Fibroblast of the conjunctiva (primary cell): ENCODE results near the gene ISM1.
"Not testable (repeated sequence)": the region's sequence is repeated elsewhere in the genome, so short reads cannot be mapped to it uniquely, and the experiment has no call there.

Source experiments
- DNase-seq: peaks from one replicate; pipeline ENCODE4 v3.0.0-alpha.2; 2010; ENCODE audit warnings: low read depth

Gene ISM1

DNA sequence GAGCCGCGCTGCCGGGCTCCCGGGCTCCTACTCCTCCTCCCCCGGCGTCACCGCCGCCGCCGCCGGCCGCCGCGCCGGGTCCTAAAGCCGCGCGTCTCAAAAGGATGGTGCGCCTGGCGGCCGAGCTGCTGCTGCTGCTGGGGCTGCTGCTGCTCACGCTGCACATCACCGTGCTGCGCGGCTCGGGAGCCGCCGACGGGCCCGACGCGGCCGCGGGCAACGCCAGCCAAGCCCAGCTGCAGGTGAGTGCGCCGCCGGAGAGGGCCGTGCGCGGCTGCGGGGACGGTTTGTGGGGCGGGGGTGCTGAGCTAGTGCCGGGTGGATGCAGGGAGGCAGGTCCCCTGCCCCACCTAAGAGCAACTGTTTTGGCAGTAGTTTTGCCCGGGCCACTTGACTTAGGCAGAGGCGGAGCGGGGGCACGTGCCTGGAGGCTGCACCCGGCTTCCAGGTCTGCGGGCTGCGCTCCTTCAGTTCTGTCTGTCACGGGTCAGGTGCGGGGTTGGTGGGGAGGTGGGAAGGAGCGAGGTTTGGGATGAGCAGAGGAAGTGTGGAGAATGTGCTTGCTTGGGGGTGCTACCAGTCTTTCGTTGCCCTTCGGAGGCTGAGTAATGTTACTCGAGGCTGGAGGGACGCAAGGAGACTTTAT, 722 bp downstream of the ISM1 start:
- DNase-seq = peak; percentile 36

DNA sequence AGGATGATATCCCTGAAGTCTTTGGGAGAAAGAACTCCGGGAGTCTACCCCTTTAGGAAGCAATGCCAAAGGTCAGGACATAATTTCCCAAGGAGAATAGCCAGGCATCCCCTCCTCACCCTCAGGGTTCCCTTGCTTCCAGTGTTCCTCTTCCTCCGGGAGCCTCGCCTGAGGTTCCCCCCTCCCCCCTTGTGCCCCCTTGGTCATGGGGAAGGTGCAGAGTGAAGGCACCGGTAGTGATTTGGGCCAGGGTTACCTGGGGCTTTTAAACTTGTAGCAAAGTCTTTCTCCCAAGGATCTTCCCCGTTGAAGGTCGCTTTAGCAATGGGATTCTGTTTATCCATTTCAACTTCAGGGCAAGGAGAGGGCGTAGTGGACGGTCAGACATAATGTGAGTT, 1.2 kb downstream of the ISM1 start:
- DNase-seq = no peak

DNA sequence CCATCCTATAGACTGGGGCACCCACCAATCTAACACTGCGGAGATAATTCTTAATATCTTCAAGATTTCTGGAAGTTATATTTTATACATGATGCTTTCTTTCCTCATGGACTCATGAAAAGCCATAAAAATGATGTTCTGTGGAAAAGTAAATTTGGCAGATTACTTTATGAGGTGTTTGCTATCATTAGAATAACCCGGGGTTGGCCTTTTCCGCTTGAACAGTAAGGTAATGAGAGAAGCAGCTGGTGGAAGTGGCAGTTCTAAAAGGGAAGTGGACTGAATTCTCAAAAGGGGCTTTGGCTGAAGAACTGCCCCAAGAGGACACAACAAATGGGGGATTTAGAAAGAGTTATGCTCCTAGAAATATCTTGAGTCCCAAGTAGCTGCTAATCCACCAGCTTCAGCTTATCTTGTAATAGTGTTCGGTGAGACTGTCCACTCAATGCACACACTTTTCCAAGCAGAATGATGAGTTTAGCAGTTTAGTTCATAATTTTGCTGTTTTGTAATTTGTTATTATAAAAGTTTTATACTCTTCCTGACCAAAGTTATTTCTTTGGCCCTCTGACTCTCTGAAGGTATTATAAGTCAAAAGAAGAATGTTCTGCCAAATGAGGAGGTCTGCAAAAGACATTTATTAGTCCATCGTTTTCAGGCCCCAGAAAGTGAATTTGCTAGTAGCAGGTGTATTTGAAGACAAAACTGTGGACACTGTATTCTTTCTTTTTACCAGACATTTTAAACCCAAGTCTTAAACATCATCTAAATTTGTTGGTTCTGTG, 2.9 kb downstream of the ISM1 start:
- DNase-seq = no peak

DNA sequence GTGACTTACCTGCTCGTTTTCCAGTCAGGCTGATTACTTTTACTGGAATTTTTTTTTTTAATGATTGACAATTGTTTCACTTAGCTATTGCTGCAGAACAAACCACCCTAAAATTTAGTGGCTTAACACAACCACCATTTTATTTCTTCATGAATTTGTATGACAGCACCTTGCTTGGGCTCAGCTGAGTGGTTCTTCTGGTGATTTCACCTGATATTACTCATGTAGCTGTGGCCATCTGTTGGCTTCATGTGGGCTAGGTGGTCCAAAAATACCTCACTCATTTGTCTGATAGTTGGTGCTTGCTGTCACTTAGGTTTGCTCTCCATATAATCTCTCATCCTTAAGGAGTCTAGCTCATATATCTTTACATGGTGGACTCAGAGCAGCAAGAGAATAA, 5.3 kb downstream of the ISM1 start:
- DNase-seq = no peak

DNA sequence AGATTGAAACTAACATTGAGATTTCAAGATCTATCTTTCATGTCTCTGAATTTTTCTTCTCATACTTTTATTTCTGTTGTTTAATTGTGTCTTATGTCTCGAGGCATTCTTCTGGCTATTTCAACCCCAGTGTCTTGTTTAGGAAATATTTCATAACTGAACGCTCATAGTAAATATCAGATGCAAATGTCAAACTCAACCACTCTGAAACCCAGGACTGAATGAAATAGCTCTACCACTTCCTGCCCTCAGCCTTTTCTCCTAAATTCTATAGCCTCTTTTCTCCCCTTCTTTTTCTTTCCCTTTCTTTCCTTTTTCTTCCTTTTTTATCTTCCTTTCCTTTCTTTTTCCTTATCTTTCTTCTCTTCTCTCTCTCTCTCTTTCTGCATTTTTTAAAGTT, 7.7 kb downstream of the ISM1 start:
- DNase-seq = no peak

DNA sequence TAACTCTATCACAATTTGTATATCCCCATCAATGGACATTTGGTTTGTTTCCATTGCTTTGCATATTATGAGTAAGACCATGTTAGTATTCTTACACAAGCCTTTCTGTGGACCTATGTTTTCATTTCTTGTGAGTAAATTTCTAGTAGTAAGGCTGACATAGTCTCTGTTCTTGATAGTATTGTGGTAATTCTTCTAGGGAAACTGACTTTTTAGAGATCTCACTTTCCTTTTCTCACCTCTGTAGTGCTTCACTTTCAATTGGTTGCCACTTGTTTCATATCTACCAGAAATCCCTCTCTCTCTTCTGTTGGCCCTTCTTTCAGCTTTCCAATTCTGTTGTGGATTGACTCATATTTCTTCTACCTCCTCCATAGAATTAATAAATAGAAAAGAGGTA, 8.5 kb downstream of the ISM1 start:
- no peak for DNase-seq

DNA sequence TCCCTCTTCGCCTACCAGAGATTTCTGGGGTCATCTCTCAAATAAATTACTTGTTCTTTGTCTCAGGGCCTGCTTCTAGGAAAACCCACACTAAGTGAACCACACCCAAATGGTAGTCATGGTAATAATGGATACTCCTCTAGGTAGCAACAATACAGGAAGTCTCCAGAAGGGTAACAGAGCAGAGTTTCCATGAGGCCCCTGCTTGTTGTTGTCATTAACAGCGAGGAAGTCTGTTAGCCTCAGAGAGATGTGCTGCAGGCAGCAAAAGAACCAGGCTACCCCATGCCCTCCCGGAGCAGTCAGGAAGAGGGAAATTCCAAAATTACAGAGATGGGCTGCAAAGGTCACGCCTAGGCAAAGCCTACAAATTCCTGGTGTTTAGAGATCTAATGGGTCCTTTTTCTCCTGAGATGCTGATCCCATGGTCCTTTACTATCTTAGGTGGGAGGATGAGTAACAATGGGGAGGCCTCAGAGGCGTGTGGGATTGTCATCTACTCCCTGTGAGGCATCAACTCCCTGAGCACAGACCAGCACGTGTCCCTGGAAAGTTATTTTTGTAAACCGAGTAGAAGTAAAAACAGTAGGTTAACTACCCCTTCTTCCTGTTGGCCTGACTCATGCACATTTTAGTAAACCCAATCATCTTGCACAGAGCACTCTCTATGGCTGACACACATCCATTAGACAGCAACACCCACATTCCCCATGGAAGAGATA, 10.1 kb downstream of the ISM1 start:
- DNase-seq = no peak

DNA sequence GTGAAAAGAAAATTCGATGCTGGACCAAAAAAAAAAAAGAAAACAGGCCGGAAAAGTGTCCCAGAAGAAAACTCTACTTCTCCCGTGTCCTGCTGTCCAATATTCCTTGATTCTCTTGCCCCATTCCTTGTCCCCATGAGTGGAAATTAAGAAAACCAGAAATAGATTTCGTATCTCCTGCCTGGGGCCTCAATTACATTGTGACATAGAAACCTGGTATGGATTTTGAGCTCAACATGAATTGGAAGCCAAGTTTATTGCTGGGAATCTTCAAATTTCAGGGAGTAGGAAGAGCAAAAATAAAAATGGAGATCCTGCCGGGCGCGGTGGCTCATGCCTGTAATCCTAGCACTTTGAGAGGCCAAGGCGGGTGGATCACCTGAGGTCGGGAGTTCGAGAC, 11.9 kb downstream of the ISM1 start:
- no peak for DNase-seq

DNA sequence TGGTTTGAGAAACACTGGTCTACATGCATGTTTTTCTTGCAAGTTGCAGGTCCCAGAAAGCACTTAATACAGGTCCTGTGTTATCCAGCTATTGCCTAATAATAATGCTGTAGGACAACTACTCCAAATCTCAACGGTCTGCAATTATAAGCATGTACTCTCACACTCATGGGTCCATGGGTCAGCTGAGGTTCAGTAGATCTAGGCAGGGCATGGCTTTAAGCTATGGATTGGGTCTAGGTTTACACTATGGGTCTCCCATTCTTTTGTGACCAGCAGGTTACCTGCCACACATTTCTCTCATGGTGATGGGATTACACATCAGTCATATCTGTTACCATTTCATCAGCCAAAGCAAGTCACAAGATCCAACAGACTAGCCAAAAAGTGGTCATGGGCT, 13.9 kb downstream of the ISM1 start:
- no peak for DNase-seq

DNA sequence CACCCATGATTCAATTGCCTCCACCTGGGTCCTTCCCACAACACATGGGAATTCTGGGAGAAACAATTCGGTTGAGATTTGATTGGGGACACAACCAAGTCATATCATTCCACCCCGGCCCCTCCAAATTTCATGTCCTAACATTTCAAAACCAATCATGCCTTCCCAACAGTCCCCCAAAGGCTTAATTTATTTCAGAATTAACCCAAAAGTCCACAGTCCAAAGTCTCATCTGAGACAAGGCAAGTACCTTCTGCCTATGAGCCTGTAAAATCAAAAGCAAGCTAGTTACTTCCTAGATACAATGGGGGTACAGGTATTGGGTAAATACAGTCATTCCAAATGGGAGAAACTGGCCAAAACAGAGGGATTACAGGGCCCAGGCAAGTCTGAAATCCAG, 15.3 kb downstream of the ISM1 start:
- DNase-seq = not testable (repeated sequence)

DNA sequence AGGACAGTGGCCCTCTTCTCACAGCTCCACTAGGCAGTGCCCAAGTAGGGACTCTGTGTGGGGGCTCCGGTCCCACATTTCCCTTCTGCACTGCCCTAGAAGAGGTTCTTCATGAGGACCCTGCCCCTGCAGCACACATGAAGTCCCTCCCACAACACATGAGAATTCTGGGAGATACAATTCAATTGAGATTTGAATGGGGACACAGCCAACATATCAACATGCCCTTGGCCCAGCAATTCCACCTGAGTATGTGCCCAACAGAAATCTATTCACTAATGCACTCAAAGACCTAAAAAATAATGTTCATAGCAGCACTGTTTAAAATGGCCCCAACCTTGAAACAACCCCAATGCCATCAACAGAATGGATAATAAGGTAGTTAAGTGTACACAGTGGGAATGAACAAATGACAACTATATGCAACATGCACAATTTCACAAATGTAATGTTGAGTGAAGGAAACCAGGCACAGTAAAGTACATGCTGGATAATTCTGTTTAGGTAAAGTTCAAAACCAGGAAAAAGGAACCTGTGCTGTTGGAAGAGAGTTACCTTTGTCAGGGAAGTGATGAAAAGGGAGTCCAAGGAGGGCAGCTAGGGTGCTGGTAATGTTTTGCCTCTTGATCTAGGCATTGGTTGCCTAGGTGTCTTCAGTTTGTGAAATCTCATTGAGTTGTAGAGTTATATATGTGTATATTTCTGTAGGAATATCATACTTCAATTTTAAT, 16.1 kb downstream of the ISM1 start:
- no peak for DNase-seq

DNA sequence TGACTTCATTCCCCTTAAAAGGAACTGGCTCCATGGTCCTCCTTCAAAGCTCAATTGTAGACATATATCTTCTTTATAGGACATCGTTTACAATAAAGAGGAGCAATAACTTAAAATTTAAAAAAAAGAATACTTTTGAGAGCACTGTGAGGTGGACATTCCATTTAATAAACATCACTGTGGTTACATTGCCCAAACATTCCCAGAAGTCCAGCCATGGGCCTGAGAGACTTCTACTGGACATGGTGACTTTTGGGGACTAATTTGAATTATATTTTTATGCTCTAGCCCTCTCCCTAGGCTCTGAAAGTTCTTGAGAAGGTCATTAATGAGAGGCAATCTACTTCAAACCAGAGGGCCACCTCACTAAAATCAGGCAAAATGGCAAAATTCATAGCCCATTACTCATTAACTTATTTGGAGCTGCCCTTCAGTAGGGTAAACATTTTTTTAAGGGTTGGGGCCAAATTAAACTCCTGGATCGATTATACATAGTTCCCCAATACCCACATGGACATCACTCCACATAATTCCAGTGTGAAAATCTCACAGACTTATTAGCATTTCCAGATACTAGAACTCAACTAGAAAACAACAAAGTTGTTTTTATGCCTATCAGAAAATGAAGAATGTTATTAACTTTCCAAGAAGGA, 17.1 kb downstream of the ISM1 start:
- DNase-seq = no peak

DNA sequence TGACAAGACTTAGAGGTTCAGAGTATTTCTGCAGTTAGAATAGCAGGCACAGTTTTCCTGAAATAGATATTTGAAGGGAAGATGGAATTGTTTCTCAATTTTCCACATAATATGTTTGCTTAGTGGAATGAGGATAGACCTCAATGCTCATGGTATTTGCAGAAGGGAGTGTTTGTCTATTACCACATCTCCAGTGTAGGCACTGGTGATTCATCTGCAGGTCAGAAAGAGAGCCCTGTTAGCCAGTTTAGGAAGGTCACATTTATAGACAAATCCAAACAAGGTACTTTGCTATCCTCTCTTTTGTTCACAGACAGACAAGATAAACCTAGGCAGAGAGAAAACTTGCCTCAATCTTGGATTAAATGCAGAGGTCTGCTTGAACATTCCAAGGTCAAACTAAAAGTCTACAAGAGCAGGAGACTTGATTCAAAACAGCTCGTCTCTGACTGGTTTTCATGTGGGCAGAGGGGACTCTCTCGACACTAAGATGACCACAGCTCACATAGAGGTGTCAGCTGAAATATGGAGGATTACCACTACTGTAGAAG, 22.8 kb downstream of the ISM1 start:
- no peak for DNase-seq

DNA sequence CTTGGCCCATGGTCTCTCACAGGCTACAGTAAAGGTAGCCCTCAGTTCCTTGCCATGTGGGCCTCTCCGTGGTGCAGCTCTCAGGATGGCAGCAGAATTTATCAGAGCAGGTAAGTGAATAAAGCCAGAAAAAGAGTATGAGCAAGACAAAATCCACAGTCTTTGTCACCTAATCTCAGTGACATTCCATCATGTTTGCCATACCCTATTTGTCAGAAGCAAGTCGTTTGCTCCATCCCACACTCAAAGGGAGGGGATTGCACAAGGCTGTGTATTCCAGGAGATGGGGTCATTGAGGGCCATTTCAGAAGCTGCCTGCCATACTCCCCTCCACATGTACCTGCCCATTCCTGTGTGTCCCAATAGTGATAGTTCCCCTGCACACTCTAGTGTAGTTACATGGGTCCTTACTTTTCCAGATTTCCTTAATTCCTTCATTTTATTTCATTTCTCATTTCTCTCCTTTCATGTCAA, 24.2 kb downstream of the ISM1 start:
- no peak for DNase-seq

DNA sequence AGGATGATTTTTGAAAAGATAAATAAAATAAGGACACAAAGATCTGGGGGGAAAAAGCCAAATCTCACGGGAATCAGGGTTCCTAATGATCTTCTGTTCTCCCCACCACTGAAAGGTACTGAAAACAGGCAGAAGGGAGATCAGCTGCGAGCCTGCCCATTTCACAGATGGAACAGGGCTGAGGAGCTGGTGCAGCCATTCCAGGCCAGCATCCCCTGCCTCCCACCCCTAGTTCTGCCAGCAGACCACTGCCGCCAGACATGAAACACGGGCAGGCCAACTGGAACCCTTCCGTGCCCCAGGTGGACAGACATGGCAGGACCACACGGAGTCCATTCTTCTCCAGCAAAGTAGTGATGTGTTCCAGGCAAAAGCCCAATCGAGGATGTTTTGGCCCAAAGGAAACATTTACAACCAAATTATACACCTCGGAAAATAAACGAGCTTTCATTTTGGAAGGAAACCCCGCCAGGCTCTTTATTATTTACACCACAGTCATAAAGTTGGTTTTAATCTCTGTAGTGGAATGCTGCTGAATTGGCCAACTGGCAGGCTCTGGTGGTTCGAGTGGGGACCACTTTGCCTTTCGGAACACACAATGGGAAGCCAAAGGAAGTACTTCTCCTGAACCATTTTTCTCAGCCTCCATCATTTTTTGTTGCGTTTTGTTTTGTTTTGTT, 28.2 kb downstream of the ISM1 start:
- no peak for DNase-seq

DNA sequence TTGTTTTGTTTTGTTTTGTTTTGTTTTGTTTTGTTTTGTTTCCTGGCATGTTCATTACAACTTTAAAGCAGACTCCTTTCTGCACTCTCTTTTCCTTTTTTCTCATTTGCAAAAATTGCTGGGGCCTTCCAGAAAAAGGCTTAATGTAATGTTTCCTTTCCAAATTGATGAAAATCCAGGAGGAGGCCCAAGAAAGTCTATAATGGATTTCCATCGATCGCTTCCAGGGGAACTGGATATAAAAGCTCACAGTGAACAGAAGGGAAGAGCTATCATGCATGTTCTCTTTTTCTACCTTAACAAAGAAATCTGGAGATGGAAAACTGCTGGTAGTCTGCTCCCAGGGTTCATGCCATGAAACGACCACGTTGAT, 28.7 kb downstream of the ISM1 start:
- no peak for DNase-seq

DNA sequence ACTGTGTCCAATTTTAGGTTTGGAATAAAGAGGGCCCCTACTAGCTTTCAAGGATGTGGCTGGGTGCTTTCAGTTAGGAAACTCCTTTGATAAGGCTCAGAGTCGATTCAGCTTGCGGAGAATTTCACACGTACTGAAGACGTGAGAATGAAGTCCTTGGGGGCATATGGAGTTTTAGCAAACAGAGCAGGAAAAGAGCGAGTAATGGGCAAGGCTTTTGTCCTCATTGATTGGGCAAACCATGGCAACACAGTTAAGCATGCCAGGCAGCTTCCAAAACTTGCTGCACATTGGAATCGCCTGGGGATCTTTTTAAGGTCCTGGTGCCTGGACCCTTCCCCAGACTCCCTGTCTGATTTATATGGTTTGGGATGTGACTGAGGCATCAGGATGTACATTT, 29.2 kb downstream of the ISM1 start:
- no peak for DNase-seq

DNA sequence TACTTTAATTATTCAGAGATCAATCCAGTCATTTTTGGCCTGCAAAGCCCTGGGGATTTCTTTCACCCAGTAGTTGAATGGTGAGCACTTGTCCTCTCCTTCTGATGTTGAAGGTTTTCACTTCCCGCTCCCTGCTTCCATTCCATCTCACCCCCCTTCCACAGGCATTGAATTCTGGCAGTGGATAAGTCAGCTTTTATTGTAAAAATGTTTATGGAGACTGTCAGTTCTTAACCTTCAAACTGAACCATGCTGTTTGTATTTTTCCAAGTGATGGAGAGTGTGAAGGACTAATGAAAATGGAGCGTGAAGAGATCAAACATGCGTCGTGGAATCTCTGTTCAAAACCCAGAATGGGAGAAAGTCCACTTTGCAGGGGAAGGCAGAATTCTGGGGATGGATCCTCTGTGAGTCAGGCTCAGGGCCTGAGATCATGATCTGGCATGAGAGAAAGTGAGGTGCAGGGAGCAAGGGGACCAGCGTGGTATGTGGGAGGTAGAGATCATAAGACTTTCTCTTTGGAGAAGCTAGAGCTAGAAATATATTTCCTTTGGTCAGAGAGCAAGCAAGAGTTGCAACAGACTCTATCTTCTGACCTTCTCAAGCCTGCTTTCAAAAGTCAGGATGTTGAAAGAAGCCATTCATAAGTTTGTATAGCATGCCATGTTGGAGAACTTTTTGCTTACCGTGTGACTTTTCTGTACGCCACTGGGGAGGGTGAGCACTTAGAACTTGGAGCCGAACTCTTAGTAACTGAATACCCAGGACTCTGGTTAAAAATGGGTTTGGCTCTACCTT, 30.2 kb downstream of the ISM1 start:
- no peak for DNase-seq

DNA sequence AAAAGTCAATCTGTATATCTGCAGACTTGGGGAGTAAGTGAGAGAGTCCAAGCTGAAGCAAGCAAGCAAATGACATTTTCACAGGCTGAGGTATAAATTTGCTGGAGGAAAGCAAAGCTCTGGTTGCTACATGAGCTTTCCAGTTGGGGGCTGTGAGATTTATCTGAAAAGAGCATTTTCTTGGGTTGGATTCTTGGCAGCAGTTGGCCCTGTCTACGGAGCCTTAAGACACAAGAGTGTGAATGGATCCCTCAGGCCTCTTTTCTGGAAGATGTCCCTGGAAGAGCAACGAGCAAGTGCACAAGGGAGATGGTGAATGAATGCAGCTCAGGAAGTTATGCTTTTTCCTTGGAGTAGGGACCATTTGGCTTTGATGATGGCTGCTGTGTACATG, 30.8 kb downstream of the ISM1 start:
- DNase-seq = no peak

DNA sequence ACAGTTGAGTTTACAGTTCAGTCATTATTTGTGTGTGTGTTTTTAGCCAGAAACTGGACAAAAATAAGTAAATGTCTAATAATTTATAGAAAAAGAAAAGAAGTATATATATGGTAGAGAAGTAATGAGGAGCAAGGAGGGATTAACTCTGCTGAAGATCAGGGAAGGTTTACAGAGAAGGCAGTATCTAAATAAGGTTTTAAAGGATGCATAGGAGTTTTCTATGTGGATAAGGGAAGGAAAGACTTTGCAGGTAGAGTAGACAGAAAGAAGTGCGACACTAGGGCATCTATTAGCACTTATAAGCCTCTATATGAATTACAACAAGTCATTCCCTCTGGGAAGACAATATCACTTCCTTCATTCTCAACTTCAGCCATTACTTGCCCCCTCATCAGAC, 34.3 kb downstream of the ISM1 start:
- no peak for DNase-seq
